ENCODE results near the gene GAN.

DNA sequence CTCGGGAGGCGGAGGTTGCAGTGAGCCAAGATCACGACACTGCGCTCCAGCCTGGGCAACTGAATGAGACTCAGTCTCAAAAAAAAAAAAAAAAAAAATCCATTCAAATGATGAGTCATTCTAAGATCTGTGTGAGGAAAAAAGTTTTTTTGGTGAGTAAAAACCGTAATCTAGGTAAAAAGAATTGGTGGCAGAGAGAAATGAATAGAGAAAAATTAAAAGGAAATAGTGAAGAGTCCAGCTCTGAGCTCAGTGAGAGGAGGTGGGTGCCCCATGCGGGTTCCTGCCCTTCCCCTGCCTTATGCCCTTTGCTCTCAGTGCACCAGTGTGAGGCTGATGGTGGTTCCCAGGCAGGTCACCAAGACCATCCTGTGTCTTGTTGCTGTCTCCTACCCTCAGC is 20.9 kb downstream of the GAN start:
- TF ChIP-seq, protein P1, sequence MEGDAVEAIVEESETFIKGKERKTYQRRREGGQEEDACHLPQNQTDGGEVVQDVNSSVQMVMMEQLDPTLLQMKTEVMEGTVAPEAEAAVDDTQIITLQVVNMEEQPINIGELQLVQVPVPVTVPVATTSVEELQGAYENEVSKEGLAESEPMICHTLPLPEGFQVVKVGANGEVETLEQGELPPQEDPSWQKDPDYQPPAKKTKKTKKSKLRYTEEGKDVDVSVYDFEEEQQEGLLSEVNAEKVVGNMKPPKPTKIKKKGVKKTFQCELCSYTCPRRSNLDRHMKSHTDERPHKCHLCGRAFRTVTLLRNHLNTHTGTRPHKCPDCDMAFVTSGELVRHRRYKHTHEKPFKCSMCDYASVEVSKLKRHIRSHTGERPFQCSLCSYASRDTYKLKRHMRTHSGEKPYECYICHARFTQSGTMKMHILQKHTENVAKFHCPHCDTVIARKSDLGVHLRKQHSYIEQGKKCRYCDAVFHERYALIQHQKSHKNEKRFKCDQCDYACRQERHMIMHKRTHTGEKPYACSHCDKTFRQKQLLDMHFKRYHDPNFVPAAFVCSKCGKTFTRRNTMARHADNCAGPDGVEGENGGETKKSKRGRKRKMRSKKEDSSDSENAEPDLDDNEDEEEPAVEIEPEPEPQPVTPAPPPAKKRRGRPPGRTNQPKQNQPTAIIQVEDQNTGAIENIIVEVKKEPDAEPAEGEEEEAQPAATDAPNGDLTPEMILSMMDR (IDR thresholded peaks at IDR 0.05): no peak
- TF ChIP-seq EZH2 (IDR thresholded peaks at IDR 0.05): no peak
